Brain microvascular endothelial cell (primary cell): ENCODE measurements around the gene HMCES.
A peak's percentile ranks its signal among the peaks of the same experiment; 100 is the strongest.

Source experiments
- DNase-seq: peaks from one replicate; pipeline ENCODE4 v3.0.0-alpha.2; 2020
- H3K27ac ChIP-seq: fragments of 250-450 bp; sonication (Bioruptor Pico); 2 replicates; pipeline ENCODE4 v1.5.1; 2020; ENCODE audit warnings: mild to moderate bottlenecking, moderate library complexity
- H3K27me3 ChIP-seq: fragments of 250-450 bp; sonication (Bioruptor Pico); replicated peaks from 2 replicates; pipeline ENCODE4 v1.5.1; 2020; ENCODE audit warnings: mild to moderate bottlenecking
- H3K36me3 ChIP-seq: fragments of 250-450 bp; sonication (Bioruptor Pico); replicated peaks from 2 replicates; pipeline ENCODE4 v1.5.1; 2020; ENCODE audit warnings: mild to moderate bottlenecking
- H3K4me3 ChIP-seq: 2 replicates; pipeline ENCODE4 v1.5.1; 2011; ENCODE audit warnings: low read depth, mild to moderate bottlenecking, control low read depth, low read length, moderate library complexity
- CTCF ChIP-seq: IDR thresholded peaks from 2 replicates; pipeline ENCODE4 v1.5.1; 2011; ENCODE audit warnings: low read depth, mild to moderate bottlenecking, moderate library complexity, low read length, control low read depth, inconsistent platforms; ENCODE audit errors: missing control alignments
- in situ Hi-C: cut with HindIII; loops from 2 replicates; pipeline ENCODE4 v1.10.0; 2017; ENCODE audit warnings: low sequenced_read_pairs, low pct_ligation_motif_present

Gene HMCES

GRCh38 chr3:129252748-129253147 lies 25.9 kb upstream of the HMCES start:
- in situ Hi-C loops = no loop called here
- no peak for DNase-seq
- TF ChIP-seq CTCF = no peak
- H3K36me3 ChIP-seq = peaks cover 61% of the 10 kb centered on the region
- H3K27me3 ChIP-seq = no peaks in the 10 kb centered on the region
- H3K27ac ChIP-seq = peak overlapping the region; percentile 28
- no peak overlapping the region for H3K4me3 ChIP-seq

DNA sequence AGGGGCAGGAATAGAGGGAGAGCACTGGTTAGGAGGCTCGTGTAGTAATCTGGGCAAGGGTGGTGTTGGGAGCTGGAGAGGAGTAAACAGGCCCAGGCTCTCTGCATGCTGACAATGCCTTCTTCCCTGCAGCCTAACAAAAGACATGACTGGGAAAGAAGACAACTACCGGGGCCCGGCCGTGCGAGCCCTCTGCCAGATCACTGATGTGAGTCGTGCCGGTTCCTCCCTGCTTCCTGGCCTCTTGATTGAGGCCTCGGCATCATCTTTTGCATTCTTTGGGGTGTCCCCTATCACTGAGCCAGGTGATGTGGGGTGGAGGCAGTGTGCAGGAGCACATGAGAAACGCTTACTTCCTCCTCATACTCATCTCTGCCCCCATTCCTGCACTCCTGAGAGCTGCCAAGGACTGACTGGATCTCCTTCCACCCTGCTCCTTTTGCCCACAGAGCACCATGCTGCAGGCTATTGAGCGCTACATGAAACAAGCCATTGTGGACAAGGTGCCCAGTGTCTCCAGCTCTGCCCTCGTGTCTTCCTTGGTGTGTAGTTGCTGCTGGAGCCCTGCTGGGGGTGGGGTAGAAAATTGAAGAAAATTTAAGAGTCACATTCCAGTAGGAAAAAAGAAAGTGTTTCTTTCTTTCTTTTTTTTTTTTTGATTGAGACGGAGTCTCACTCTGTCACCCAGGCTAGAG lies 24.0 kb upstream of the HMCES start:
- Histone ChIP-seq H3K4me3 (no peak overlapping the region), H3K36me3 (peaks cover 76% of the 10 kb centered on the region), H3K27ac (no peak overlapping the region), H3K27me3 (no peaks in the 10 kb centered on the region)
- no peak for TF ChIP-seq CTCF
- in situ Hi-C loops = no loop called here
- DNase-seq = no peak

- H3K4me3 ChIP-seq = no peak overlapping the region
- TF ChIP-seq CTCF = no peak
- no peak for DNase-seq
- peaks cover 91% of the 10 kb centered on the region for H3K36me3 ChIP-seq
- H3K27ac ChIP-seq = no peak overlapping the region
- H3K27me3 ChIP-seq = no peaks in the 10 kb centered on the region
- in situ Hi-C loops = no loop called here
Measured at GRCh38 chr3:129256270-129256669, 22.4 kb upstream of the HMCES start.

- H3K36me3 ChIP-seq = peaks cover 89% of the 10 kb centered on the region
- H3K27me3 ChIP-seq = no peaks in the 10 kb centered on the region
- H3K4me3 ChIP-seq = no peak overlapping the region
- in situ Hi-C loops = no loop called here
- no peak for TF ChIP-seq CTCF
- no peak overlapping the region for H3K27ac ChIP-seq
- no peak for DNase-seq
Measured at GRCh38 chr3:129257609-129258008, 21.1 kb upstream of the HMCES start.

DNA sequence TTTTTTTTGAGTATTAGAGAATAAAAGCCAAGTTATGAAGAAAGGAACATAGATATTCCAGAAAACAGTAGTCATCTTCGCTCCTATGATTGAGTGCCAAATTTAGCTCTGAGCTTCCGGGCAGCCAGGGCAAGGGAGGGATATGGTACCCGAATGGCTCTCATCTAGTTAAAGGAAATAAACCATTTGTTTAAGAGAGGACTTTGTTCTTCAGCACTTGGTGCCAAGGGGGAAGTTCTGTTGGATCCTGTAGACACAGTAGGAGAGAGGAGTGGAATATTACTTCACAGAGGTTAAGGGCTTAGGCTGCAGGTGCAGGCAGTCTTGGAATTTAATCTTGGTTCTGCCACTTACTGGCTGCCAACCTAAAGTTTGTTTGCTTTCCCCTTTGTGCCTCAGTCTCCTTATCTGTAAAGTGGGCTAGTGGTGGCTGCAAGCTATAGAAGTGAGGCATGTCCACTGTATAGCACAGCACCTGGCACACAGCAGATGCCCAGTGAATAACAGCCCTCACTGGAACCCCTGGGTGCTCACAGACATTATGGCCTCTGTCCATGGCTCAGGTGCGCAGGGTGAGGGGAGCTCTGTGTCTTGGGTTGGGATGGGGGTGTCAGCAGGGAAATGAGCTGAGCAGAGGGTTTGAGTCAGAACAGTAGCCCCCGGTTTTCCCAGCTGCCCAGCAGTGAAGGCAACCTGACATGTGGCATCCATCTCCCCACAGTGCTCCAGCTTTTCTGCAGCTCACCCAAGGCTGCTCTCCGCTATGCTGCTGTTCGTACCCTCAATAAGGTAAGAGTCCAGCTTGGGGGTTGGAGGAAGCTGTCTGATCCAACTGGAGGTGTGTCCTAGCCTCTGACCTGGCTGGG lies 18.8 kb upstream of the HMCES start:
- H3K36me3 ChIP-seq = peaks cover 86% of the 10 kb centered on the region

More for the DNA sequence above, 18.8 kb upstream of the HMCES start:
- no peak for DNase-seq
- no peak for TF ChIP-seq CTCF
- H3K4me3 ChIP-seq = no peak overlapping the region
- no peak overlapping the region for H3K27ac ChIP-seq
- in situ Hi-C loops = no loop called here
- H3K27me3 ChIP-seq = no peaks in the 10 kb centered on the region
